Peyer's patch (tissue), 4 donors: ENCODE measurements around the gene APOBEC3G. TPM values are rescaled to one million over a fixed set of nuclear protein-coding genes. Genes with fewer than 3 reads are reported as not detected.

Experiments used
- DNase-seq, 3 donors: peaks; one replicate each; pipeline ENCODE4 v3.0.0-alpha.2; 2017 to 2019
- H3K27ac ChIP-seq, 4 donors: fragments of 200-600 bp; sonication (generic); one replicate each; pipeline ENCODE4 v1.5.1; 2016 to 2019
- H3K27me3 ChIP-seq, 2 donors: fragments of 200-600 bp; sonication (generic); one replicate each; pipeline ENCODE4 v1.5.1; 2019
- H3K36me3 ChIP-seq, 3 donors: fragments of 200-600 bp; sonication (generic); one replicate each; pipeline ENCODE4 v1.5.1; 2016 to 2019
- H3K4me1 ChIP-seq, 4 donors: fragments of 200-600 bp; sonication (generic); one replicate each; pipeline ENCODE4 v1.5.1; 2016 to 2019
- H3K4me3 ChIP-seq, 4 donors: fragments of 200-600 bp; sonication (generic); 1 replicate in 3 of 4; 2 replicates in 1 of 4; pipeline ENCODE4 v1.5.1; 2016 to 2019; ENCODE audit warnings: mild to moderate bottlenecking in 1 of 4
- H3K9me3 ChIP-seq, 4 donors: fragments of 200-600 bp; sonication (generic); one replicate each; pipeline ENCODE4 v1.5.1; 2016 to 2019; ENCODE audit warnings: mild to moderate bottlenecking in 1 of 4
- CTCF ChIP-seq, 6 experiments: fragments of 450-650 bp in 4 of 6; fragments of 200-600 bp in 2 of 6; sonication (generic) in 1 of 6; IDR thresholded peaks; one replicate each; pipeline ENCODE4 v1.5.1; 2017 to 2019; ENCODE audit warnings: antibody characterized with exemption in 6 of 6, mild to moderate bottlenecking in 3 of 6, moderate library complexity in 1 of 6
- POLR2A ChIP-seq, 2 donors: fragments of 450-650 bp; IDR thresholded peaks; one replicate each; pipeline ENCODE4 v1.5.1; 2017; ENCODE audit warnings: antibody characterized with exemption in 2 of 2, mild to moderate bottlenecking in 2 of 2, moderate library complexity in 2 of 2
- small RNA-seq, 2 donors: library from RNA; depleted of rRNA; stranded (forward); fragments of <200 nt; gene quantifications; one replicate each; pipeline ENCODE3, GENCODE V24; 2016
- total RNA-seq, 4 donors: library from RNA; depleted of rRNA; stranded (reverse); fragments of >200 nt; gene quantifications; one replicate each; pipeline ENCODE4 v1.1.0, GENCODE V29; 2016

APOBEC3G gene
- total RNA-seq, 4 donors from 2014 or later: 2.1 to 8.3 (median 4.7) TPM

DNA sequence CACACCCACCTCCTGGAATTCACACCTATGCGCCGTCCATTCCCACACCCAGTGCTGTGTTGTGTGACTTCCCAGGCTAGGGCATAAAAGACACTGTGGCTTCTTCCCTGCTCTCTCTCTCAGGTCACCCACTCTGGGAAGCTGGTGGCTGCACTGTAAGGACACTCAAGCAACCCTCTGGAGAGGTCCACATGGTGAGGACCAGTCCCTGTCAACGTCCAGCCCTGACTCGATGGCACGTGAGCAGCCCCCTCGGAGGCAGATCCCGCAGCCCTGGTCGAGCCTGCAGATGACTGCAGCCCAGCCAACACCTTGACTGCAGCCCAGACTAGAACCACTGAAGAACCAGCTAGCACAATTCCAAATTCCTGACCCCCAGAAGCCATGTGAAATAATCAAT lies 59.2 kb downstream of the APOBEC3G start:
- Histone ChIP-seq H3K4me1 (peaks cover 0 to 3% (median 2%) of the 10 kb centered on the region in 4 donors), H3K4me3 (no peak overlapping the region), H3K36me3 (peaks cover 0 to 26% (median 0%) of the 10 kb centered on the region in 3 donors), H3K9me3 (no peaks in the 10 kb centered on the region), H3K27me3 (no peaks in the 10 kb centered on the region), H3K27ac (no peak overlapping the region)
- DNase-seq: no peak
- TF ChIP-seq POLR2A (IDR thresholded peaks at IDR 0.05): no peak
- no peak for TF ChIP-seq CTCF (IDR thresholded peaks at IDR 0.05)

Small RNAs within 50 kb of the gene (small RNA-seq; reads per million reads assigned to genes)
- 0 reads per million in 2 donors for gene AL022318.2
- gene COX5BP7: 0 reads per million in 2 donors

Other genes starting within 250 kb of the APOBEC3G start
- gene NPTXR, start 233.2 kb upstream of the APOBEC3G start, total RNA-seq: 1 to 10 TPM in 2 of 4 donors, under 1 TPM in 2; 0.53 to 2.8 (median 1.1) TPM
- gene CBX6, start 205.1 kb upstream of the APOBEC3G start, total RNA-seq: 10 to 100 TPM in 2 of 4 donors, 1 to 10 TPM in 2; 7.0 to 35.5 (median 10.7) TPM
- 1 to 10 TPM in 1 of 4 donors, not detected in 3; 9.1 TPM for gene APOBEC3A, start 119.7 kb upstream of the APOBEC3G start, total RNA-seq
- 1 to 10 TPM in 3 of 4 donors, not detected in 1; 1.1 to 2.7 (median 1.9) TPM for gene APOBEC3B, start 94.9 kb upstream of the APOBEC3G start, total RNA-seq
- 10 to 100 TPM in 1 of 4 donors, 1 to 10 TPM in 3; 4.1 to 35.5 (median 4.4) TPM for gene APOBEC3C, start 63.0 kb upstream of the APOBEC3G start, total RNA-seq
- 1 to 10 TPM; 2.6 to 8.3 (median 3.6) TPM for gene APOBEC3D, start 56.1 kb upstream of the APOBEC3G start, total RNA-seq
- 1 to 10 TPM in 3 of 4 donors, under 1 TPM in 1; 0.70 to 8.3 (median 1.6) TPM for gene APOBEC3F, start 36.4 kb upstream of the APOBEC3G start, total RNA-seq
- not detected for gene APOBEC3H, start 20.0 kb downstream of the APOBEC3G start, total RNA-seq
- gene CBX7, start 75.4 kb downstream of the APOBEC3G start, total RNA-seq: 10 to 100 TPM; 41.2 to 58.6 (median 53.2) TPM
- 10 to 100 TPM in 1 of 4 donors, 1 to 10 TPM in 3; 1.8 to 10.7 (median 3.8) TPM for gene PDGFB, start 167.7 kb downstream of the APOBEC3G start, total RNA-seq
- gene RPL3, start 242.3 kb downstream of the APOBEC3G start, total RNA-seq: 1,000 to 10,000 TPM in 3 of 4 donors, 100 to 1,000 TPM in 1; 736 to 1,914 (median 1,266) TPM